DMS153 (cell line): ENCODE results near the gene ENAH.
"Not testable (repeated sequence)": the region's sequence is repeated elsewhere in the genome, so short reads cannot be mapped to it uniquely, and the experiment has no call there.

ENCODE experiments used
- DNase-seq: peaks from one replicate; lab custom pipeline; 2025; lab: John Stamatoyannopoulos, UW

Gene ENAH

DNA sequence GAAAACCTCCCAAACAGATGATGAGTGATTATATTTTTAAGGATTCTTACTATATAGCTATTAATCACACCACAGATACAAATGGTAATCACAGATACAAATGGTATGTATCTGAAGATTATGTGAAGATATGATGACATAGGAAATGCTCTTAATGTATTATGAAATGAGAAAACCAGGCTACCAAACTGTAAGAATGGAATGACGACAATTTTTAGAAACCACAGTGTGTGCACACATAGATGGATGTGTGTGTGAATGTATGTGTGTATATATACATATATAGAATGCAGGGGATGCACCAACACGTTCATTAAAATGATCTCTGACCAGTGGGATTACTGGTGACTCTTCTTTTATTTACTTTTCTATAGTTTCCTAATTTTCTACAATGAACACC is 21.5 kb upstream of the ENAH start:
- DNase-seq: no peak

DNA sequence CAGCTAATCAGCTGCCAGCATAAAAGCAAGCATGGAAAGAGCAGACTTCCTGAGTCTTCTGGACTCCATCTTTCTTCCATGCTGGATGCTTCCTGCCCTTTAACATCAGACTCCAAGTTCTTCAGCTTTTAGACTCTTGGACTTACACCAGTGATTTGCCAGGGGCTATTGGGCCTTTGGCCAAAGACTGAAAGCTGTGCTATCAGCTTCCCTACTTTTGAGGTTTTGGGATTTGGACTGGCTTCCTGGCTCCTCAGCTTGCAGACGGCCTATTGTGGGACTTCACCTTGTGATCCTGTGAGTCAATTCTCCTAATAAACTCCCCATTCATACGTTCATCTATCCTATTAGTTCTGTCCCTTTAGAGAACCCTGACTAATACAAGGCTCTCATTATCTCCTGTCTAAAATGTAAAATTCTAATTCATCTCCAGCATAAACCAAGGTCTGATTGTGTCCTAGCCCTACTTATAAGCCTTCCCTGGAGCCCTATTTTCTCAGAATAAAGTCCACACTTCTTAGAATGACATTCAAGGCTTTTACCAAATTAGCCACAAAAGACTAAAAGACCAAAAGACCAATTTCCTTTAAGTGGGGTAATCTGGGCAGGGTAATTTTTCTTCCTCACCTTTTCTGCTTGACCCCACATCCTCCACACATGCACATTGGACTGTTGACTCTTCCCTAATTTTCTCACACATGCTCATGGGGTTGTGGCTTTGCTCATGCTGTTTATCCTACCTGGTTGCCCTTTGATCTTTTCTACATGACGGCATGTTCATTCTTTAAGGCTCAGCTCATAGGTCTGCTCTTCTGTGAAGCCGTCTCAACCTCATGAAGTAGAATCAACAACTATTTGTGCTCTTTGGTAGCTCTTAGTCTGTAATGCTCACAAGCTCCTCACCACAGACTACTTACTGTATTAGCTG is 18.1 kb upstream of the ENAH start:
- DNase-seq: no peak

DNA sequence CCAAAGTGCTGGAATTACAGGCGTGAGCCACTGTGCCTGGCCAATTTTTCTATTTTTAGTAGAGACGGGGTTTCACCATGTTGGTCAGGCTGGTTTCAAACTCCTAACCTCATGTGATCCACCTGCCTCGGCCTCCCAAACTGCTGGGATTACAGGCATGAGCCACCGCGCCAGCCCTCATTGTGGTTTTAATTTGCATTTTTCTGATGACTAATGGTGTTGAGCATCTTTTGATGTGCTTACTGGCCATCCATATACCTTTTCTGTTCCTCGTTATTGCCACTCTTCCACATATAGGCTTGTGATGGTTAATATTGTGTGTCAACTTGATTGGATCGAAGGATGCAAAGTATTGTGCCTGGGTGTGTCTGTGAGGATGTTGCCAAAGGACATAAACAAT is 17.4 kb upstream of the ENAH start:
- DNase-seq: no peak

DNA sequence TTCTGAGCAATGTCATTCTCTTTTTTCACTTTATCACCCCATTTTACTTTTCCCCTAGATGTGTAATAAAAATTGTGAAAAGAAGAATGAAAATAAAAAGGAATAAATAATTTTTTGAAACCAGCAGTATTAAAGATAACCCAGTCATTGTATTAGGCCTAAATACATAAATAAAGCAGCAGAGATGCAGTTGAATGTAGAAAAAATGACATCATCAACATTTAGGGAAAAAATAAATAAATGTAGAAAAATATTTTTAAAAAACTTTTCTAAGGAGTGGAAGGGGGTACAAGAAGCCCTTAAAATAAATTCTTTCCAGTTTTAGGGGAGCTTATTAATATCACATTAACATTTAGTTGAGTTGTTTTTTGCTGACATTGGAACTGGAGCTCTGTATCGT is 15.3 kb upstream of the ENAH start:
- DNase-seq: no peak

DNA sequence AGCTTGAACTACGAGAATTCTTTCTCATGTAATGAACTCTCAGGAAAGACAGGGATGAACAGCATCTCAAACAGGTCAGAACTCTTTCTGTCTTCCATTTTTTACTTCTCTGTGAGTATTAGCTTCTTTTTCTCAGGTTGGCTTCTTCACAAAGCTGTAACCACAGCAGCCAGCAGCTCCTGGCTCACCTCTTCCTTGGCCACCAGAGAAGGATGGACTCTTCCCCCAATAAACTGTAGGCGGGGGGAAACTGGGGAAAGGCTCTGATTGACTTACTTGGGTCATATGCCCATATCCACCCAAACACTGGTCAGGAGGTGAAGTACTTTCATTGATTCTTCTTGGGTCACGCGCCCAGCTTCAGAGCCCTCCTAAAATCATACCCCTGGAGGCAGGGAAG is 14.4 kb upstream of the ENAH start:
- DNase-seq: no peak

DNA sequence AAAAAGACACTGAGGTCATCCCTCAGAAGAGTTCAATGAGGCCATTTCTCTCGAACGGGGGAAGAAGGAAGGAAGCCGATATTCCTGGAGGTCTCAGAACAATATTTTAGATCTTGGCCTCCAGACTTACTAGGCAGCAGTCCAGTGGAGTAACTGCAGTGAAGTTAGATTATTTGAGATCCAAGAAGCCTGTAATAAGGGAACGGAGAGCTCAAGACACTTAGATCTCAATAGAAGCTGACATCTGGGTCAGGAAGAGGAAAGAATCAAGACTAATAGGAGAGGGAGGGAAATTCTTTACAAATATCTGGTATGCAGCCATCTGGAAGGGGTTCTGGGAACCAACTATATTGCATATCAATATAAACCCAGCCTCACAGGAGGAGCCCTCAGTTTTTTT is 13.6 kb upstream of the ENAH start:
- DNase-seq: no peak

DNA sequence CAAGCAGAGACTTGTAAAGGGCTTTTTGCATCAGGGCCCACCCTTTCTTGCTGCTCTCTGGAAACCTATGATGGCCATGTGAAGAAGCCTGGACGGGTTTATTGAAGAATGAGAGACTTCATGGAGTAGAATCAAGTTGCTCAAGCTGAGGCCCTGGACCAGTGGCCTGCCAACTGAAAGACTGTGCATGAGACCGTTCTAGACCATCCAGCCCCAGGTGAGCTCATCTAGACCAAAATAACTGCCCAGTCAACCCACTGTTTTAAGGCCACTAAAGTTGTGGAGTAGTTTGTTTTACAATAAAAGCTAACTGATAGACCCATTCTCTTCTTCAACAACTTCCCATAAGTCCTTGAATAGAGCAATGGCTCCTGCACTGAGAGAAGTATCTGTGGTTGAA is 11.8 kb upstream of the ENAH start:
- DNase-seq: no peak

DNA sequence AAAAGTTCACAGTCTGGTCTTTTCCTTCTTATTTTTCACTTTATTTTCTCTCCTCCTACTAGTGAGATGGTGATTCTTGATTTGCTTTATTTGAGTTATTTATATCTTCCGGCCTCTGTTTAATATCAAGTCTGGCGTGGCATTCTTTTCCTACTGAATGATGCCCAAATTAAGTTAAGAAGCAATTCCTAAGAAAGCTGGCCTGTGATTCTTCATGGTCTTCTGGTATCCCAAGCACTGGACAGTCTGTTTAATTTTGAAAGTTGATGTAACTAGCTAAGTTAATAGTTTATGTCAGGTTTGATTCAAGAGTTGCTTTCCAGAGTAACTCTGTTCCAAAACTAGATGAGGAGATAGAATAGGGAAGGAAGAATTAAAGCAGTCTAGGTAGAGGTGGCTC is 9.2 kb upstream of the ENAH start:
- DNase-seq: no peak

DNA sequence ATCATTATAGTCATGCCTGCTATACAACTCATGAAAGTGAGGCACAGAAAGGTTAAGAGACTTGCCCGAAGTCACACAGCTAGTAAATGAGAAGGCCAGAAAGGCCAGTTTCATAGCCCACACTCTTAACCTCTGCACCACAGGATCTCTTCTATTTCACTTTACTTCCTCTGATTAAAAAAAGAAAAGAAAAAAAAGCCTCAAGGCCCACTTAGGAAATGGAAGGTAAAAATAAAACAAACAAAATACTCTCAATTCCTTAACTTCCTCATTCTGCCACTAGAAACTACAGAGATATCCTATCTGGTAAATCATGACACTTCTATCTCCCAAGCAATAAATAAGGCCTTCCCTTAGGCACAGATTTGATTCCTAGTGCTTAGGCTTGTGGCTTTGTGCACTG is 7.6 kb upstream of the ENAH start:
- no peak for DNase-seq

DNA sequence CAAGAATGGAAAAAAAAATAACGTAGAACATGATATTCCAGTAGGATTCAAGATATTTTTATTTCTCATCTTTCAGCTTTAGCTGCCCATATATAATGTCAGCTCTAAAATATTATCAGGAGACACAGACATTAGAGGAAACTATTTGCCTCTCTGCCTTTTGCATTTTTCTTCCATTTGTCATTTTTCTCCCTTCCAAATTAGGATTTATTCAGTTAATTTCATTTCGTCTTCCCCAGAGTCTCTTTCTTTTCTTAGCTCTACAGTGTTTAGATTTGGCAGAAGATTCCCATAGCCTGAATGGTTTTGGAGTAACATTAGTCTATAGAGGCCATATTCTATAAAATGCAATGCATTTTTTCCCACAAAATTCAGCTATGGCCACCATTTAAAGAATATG is 5.1 kb upstream of the ENAH start:
- DNase-seq: no peak

DNA sequence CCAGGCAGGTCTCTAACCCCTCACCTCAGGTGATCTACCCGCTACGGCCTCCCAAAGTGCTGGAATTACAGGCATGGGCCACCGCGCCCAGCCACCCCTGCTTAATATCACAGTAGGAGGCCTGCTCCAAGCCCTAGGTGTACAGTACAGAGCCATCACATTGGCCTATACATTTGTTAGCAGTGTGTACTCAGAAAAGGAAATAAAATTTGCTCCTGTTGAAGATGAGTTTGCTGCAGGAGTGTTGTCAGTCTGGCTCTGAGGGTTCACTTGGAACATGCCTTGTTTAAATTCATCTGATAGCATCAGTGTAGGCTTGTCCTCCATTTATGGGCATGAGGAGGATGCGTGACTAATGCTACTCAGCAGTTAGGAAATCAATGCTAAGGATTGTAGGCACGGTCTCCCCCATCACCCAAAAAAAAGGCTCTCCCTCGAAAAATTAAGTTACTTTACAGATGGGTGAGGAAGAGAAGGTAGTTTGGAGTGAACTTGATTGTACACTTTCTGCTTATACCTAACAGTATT is 4.6 kb upstream of the ENAH start:
- no peak for DNase-seq

DNA sequence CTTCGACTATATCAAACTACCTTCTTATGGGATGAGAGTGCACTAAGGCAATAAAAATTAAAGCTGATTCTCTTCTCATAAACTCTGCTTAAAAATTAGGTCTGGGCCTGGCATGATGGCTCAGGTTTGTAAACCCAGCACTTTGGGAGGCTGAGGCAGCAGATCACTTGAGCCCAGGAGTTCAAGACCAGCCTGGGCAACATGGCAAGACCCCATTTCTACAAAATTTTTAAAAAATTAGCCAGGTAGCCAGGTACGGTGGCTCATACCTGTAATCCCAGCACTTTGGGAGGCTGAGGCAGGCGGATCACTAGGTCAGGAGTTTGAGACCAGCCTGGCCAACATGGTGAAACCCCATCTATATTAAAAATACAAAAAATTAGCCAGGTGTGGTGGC is 3.3 kb upstream of the ENAH start:
- DNase-seq: not testable (repeated sequence)

DNA sequence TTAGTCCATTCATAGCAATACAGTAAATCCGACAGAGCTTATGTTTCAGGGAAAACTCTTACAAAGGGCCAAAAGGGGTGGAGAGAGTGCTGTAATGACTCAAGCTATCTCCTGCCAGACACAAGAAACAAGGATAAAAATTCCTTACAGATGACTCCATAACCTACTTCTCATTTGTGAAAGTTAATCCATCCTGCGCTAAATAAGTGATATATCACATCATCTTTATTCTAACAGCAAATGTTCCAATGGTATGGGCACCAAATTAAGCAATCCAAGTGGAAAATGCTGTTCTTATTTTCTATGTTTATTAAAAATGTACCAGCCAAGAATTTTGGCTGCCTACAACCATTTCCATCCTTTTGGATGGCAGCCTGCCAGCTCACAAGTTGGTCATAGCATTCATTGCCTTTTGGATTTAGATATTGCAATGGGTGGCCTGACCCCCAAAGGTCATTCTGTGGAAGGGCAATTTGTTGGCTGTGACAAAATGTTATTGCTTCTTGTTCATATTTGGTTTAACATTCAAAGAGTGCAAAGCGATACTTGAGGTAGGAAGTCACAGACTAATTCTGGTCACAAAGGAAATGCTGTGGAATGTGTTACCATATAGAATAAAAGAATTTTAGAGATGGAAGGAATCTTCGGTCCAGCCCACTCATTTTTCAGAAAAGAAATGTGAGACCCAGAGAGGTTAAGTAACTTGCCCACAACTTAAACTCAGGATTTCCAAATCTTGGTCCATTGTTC is 2.8 kb upstream of the ENAH start:
- no peak for DNase-seq

DNA sequence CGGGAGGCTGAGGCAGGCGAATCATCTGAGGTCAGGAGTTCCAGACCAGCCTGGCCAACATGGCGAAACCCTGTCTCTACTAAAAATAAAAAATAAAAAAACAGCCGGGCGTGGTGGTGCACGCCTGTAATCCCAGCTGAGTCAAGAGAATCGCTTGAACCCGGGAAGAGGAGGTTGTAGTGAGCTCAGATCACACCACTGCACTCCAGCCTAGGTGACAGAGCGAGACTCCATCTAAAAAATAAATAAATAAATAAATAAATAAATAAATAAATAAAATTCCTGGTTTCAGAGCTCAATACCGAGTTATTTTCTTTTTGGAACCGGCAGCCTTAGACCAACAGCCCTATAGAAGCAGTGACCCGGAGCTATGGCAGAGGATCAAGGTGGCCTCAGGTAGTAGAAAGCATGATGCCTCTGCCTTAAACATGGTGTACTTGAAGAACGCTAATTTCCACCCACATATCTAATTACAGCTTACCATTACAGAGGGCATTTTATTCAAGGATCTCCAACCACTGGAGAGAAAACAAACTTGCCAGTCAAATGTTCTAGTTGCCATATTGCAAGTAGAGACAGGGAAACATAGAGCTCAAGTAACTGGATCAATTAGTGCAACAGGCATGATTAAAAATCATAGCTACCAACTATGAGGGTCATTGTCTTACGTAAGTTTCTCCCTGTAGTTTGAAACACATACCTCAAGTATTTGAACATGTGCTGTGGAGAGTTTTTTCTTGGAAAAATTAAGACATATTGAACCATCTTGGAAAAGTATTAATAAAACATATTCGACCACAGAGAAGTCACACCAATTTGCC is 2.0 kb upstream of the ENAH start:
- DNase-seq: no peak

DNA sequence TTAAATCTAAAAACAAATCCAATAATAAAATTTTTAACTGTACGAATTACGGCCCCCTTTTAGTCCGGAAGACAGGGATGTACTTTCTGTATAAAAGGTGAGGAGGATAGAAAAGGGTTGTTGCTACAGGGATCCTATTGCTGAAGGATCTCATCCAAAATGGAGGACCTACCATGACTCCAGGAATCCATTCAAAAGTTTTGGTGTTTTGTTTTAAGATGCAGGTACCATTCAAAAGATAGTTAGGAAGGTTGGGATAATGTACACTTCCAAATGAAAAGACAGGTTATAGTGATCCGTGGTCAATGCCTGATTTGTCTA is 1.3 kb upstream of the ENAH start:
- DNase-seq: no peak

DNA sequence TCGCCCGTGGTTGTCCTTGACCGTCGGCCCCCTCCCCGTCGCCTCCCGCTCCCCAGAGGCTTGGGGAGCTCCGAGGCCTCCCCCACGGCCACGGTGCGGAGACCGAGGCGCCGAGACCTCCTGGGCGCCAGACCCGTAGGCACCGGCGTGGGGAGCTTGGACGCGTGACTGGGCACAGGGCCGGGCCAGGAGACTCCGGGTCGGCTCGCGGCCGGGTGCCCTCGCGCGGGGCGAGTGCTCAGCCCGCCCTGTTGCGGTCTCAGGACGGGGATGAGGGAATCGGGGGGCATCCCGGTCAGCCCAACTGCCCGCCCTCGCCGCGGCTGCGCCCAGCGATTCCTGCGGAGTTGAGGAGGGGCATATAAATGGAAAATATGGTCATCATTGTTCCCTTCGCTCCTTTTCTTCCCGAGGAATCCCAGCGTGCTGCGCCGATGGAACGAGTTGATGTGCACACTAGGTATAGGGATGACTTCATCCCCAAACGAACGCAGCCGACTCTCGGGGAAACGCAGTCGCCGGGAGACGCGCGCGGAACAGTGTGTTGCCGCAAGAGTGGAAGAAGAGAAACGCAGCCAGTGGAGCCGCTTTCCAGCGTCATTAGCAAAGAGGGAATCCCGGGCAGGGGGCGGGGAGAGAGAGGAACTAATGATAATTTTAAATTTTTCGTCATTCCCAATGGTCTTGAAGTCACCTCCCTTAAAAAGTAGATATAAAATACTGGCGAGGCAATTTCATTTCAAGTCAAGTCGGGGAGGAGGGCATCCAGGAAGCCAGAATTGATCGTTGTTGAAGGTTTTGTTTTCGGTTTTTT is 747 bp upstream of the ENAH start:
- peak; percentile 81 for DNase-seq

DNA sequence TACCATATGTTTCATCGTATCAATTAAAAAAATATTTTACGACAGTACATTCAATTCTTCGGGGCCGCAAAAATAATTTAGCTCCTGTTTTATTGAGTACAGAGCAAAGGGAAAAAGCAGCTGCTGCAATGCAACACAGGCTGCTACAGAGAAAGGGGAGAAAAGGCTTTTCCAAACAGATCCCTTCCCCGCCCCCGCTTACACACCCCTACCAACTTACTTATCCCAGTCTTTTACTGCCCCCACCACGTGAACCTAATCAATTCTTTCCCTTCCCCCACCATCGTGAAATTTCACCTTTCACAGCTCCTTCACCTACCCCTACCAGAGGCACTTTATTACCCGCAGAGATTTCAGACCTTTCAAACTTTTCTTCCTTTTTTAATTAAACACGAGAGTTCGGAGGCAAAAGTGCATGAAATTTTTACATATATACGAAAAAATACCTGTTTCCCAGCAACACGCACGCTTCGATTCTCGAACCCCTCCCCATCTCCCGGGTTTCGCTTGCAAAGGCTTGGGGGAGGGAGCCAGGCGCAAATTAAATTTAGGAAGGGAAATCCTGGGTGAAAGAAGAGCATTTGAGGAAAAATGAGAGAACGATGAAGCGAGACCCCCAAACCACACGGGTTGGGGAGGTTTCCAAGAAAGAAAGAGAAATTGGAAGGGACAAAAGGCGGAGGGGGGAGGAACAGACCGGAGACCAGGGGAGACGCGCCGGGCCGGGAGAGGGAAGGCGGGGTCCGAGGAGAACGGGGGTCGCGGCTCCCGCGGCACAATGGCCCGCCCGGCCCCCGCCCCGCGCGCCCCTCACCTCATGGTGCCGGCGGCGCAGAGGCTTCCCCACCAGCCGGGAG is 823 bp downstream of the ENAH start:
- DNase-seq: peak; percentile 31

DNA sequence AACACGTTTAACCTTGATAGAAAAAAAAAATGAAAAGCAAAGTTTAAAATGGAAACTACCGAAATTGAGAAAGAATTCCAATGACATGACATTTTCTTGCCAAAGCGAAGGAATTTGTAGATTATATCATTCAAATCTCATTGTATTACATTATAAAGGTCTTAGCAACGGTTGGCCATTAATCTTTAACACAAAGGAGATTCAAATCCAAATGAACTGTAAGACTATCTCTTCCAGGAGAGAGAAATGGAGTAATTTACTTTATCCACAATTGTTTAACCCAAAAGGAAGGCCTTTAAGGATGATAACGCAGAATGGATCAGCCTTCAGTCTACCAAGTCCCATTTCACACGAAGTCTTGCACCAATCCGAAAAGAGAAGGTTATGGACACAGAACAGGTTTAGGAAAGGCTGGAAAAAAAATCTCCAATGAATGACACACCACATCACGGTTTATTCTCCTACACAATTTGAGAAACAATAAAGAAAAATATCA is 1.5 kb downstream of the ENAH start:
- no peak for DNase-seq

DNA sequence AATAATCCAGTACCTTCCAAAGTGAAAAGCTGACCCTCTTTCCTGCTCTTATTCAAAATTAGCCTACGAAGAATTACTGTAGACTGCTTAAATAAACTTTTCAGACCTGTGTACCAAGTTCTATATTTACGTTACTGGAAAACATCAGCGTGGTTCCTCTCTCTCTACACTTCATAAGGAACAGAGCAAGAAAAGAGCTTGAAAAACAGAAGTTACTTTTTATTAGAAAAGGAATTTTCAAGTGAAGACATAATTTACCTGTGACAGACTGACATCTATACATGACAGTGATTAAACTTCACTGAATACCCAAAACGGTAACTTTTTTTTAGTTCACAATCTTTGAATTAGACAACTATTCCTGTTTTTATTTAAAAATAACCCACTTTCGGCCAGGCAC is 2.7 kb downstream of the ENAH start:
- DNase-seq: no peak

DNA sequence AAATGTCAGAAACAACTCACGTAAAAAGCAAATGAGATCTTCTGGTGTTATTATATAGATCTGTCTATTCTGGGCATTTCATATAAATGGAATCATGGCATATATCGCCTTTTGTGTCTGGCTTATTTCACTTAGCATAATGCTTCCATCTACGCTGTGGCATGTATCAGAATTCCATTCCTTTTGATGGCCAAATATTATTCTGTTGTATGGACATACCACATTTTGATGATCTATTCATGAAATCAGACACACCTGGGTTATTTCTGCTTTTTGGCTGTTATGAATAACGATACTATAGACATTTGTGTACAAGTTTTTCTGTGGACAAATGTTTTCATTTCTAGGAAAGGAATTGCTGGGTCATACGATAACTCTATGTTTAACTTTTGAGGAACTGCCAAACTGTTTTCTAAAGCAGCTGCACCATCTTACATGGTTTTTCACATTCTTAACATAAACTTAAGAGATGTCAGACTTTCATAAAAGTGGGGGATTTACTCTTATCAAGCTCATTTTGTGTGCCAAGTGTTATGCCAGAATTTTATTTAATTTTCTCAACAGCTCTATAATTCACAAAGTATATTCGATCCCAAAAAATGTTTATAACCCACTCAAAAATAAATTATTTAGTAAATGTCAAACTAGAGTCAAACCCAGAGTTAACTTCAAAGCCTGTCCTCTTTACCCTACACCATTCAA is 7.6 kb downstream of the ENAH start:
- DNase-seq: no peak
